Right atrium auricular region (tissue), 2 donors: ENCODE results near the gene GLT1D1. TPM values are rescaled to one million over a fixed set of nuclear protein-coding genes. Genes with fewer than 3 reads are reported as not detected.
A peak's percentile ranks its signal among the peaks of the same experiment; 100 is the strongest.

Experiments used
- DNase-seq: peaks from one replicate; pipeline ENCODE4 v3.0.0-alpha.2; 2019; ENCODE audit warnings: low spot score
- H3K27ac ChIP-seq, 2 donors: fragments of 200-600 bp; sonication (generic); 1 replicate in 1 of 2; 2 replicates in 1 of 2; pipeline ENCODE4 v1.5.1; 2016 to 2019
- H3K27me3 ChIP-seq, 2 donors: fragments of 200-600 bp; sonication (generic); one replicate each; pipeline versions ENCODE4 v1.5.1 to v1.6.0; 2017 to 2019
- H3K36me3 ChIP-seq: fragments of 200-600 bp; sonication (generic); one replicate; pipeline ENCODE4 v1.5.1; 2016
- H3K4me1 ChIP-seq, 2 donors: fragments of 200-600 bp; sonication (generic); one replicate each; pipeline versions ENCODE4 v1.5.1 to v1.6.0; 2017 to 2019
- H3K4me3 ChIP-seq, 2 donors: fragments of 200-600 bp; sonication (generic); 1 replicate in 1 of 2; 2 replicates in 1 of 2; pipeline ENCODE4 v1.5.1; 2017 to 2019; ENCODE audit warnings: mild to moderate bottlenecking in 1 of 2, moderate library complexity in 1 of 2
- H3K9me3 ChIP-seq, 2 donors: fragments of 200-600 bp; sonication (generic); one replicate each; pipeline ENCODE4 v1.5.1; 2019
- CTCF ChIP-seq, 2 donors: fragments of 200-600 bp; sonication (generic); IDR thresholded peaks; one replicate each; pipeline ENCODE4 v1.5.1; 2019; ENCODE audit warnings: antibody characterized with exemption in 2 of 2
- total RNA-seq, 2 donors: library from RNA; depleted of rRNA; stranded (reverse); fragments of >200 nt; gene quantifications; one replicate each; pipeline ENCODE4 v1.1.0, GENCODE V29; 2016

GLT1D1 gene
- total RNA-seq, 2 donors from 2014 or later = 0.20 TPM; not detected in 1

DNA sequence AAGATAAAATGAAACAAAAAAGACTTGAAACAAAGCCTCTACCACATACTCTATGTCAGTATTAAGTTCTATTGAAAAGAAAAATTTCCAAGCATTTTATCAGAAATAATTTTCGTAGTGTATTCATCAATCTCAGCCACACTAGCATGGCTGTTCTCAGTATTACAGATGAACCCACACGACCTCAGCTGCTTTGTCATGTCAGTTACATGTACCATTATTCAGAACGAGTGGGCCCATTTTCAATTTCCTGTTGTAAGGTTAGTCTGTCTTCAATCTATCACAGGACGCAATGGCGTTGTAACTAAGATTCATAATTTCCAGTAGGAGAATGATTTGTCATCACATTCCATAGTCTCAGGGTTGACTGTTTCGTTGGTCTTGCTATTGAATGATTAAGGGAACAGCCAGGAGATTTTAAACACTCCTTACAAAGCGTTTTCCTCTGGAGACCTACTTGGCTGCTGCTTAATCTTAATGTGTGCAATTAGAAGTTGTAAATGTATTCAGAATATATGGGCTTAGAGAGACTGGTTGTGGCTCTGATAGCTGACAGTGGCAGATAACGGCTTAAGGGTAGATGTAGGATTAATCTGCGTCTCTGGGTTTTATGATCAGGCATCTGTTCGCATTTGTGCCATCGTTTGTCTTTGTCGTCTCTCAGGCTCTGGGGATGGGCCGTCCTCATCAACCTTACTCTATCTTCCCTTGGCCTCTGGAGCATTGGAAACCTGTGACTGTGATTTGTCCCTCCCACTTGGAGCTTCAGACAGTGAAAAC lies 65.4 kb downstream of the GLT1D1 start:
- no peak for TF ChIP-seq CTCF (IDR thresholded peaks at IDR 0.05)
- Histone ChIP-seq H3K27ac (no peak overlapping the region), H3K4me1 (no peaks in the 10 kb centered on the region), H3K36me3 (no peaks in the 10 kb centered on the region), H3K27me3 (no peaks in the 10 kb centered on the region), H3K9me3 (no peaks in the 10 kb centered on the region), H3K4me3 (no peak overlapping the region)
- DNase-seq = no peak

DNA sequence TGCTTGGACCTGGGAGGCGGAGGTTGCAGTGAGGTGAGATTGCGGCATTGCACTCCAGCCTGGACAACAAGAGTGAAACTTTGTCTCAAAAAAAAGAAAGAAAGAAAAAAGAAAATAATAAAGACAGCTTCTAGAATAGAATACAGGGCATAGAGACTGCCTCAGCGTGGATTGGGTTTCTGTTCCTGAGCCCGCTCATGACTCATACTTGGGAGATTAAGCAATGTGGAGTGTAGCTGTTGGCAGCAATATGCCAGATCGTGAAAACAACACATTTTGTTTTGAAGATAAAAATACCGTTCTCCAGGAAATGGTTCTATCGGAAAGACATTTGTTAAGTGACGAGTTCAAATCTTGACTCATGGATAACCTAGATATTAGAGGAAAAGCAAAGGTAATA lies 67.2 kb downstream of the GLT1D1 start:
- DNase-seq = peak; percentile 67
- no peak for TF ChIP-seq CTCF (IDR thresholded peaks at IDR 0.05)
- H3K27ac ChIP-seq = no peak overlapping the region

DNA sequence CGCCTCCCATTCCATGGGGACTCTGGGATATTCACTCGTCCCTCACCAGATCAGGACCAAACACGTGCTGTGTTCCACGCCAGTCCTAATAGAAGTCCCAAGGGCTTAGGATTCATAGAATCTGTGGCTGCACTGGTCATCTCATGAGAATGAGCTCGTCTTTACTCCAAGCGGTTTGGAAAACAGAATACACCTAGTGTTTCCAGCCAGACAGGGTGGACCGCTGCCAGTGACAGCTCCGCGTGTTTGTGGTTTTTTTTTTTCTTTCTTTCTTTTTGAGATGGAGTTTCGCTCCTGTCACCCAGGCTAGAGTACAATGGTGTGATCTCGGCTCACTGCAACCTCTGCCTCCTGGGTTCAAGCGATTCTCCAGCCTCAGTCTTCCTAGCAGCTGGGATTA lies 75.1 kb downstream of the GLT1D1 start:
- Histone ChIP-seq H3K27me3 (no peaks in the 10 kb centered on the region), H3K27ac (no peak overlapping the region), H3K4me1 (no peaks in the 10 kb centered on the region), H3K9me3 (no peaks in the 10 kb centered on the region), H3K36me3 (no peaks in the 10 kb centered on the region), H3K4me3 (no peak overlapping the region)
- no peak for TF ChIP-seq CTCF (IDR thresholded peaks at IDR 0.05)
- DNase-seq = no peak

More for the DNA sequence above, 67.2 kb downstream of the GLT1D1 start:
- no peaks in the 10 kb centered on the region for H3K9me3 ChIP-seq
- H3K4me3 ChIP-seq = no peak overlapping the region
- no peaks in the 10 kb centered on the region for H3K4me1 ChIP-seq
- H3K27me3 ChIP-seq = no peaks in the 10 kb centered on the region
- no peaks in the 10 kb centered on the region for H3K36me3 ChIP-seq

- Histone ChIP-seq H3K27me3 (no peaks in the 10 kb centered on the region), H3K4me3 (no peak overlapping the region), H3K27ac (no peak overlapping the region), H3K9me3 (no peaks in the 10 kb centered on the region), H3K36me3 (no peaks in the 10 kb centered on the region), H3K4me1 (no peaks in the 10 kb centered on the region)
- no peak for TF ChIP-seq CTCF (IDR thresholded peaks at IDR 0.05)
- no peak for DNase-seq
These were observed 75.8 kb downstream of the GLT1D1 start for GRCh38 chr12:128929057-128929456.

- DNase-seq = no peak
- H3K27me3 ChIP-seq = no peaks in the 10 kb centered on the region
- TF ChIP-seq CTCF (IDR thresholded peaks at IDR 0.05) = no peak
These were observed 77.3 kb downstream of the GLT1D1 start for GRCh38 chr12:128930606-128931005.

DNA sequence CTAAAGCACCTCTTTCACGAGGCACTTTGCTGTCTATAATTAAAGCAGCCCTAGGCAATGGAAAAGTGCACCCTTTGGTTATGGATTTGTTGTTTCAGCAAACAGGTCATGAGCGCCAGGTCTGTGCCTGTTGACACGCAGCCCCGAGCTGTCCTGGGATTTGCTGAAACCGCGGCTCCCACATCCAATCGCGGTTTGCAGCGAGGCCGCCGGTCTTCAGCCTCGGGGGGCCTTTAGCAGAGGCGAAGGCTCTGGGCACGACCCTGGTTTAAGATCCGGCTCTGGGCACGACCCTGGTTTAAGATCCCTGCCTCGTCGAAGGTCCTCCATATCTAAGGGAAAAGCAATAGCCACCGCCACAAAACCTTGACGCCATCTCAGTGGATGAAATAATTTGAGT lies 79.2 kb downstream of the GLT1D1 start:
- Histone ChIP-seq H3K36me3 (no peaks in the 10 kb centered on the region), H3K4me1 (no peaks in the 10 kb centered on the region), H3K27ac (no peak overlapping the region), H3K9me3 (no peaks in the 10 kb centered on the region), H3K27me3 (no peaks in the 10 kb centered on the region), H3K4me3 (no peak overlapping the region)
- TF ChIP-seq CTCF (IDR thresholded peaks at IDR 0.05) = no peak
- no peak for DNase-seq

More at GRCh38 chr12:128930606-128931005, 77.3 kb downstream of the GLT1D1 start:
- Histone ChIP-seq H3K4me3 (no peak overlapping the region), H3K9me3 (no peaks in the 10 kb centered on the region), H3K27ac (no peak overlapping the region), H3K4me1 (no peaks in the 10 kb centered on the region), H3K36me3 (no peaks in the 10 kb centered on the region)
